Gastrocnemius medialis (tissue), 4 donors: ENCODE measurements around the gene PLD3. TPM values are rescaled to one million over a fixed set of nuclear protein-coding genes. Genes with fewer than 3 reads are reported as not detected.

Experiments used
- ATAC-seq, 2 donors: fragments of 150-250 bp; one replicate each; pipeline ENCODE4 v1.9.1; 2016
- DNase-seq, 2 donors: peaks; one replicate each; pipeline ENCODE4 v3.0.0-alpha.2; 2019
- H3K27ac ChIP-seq, 4 donors: fragments of 200-600 bp; sonication (generic); 1 replicate in 1 of 4; 2 replicates in 3 of 4; pipeline ENCODE4 v1.5.1; 2016 to 2018; ENCODE audit warnings: mild to moderate bottlenecking in 2 of 4, moderate library complexity in 1 of 4
- H3K27me3 ChIP-seq, 3 donors: fragments of 200-600 bp; sonication (generic) in 2 of 3; 1 replicate in 1 of 3; 2 replicates in 2 of 3; pipeline versions ENCODE4 v1.5.1 to v1.6.0; 2016 to 2019; ENCODE audit warnings: mild to moderate bottlenecking in 1 of 3, moderate library complexity in 1 of 3
- H3K36me3 ChIP-seq, 2 donors: fragments of 200-600 bp; sonication (generic) in 1 of 2; one replicate each; pipeline ENCODE4 v1.5.1; 2017 to 2018
- H3K4me1 ChIP-seq, 2 donors: fragments of 200-600 bp; sonication (generic) in 1 of 2; one replicate each; pipeline ENCODE4 v1.5.1; 2016 to 2017; ENCODE audit warnings: mild to moderate bottlenecking in 2 of 2
- H3K4me3 ChIP-seq, 4 donors: fragments of 200-600 bp; sonication (generic) in 3 of 4; 1 replicate in 1 of 4; 2 replicates in 3 of 4; pipeline ENCODE4 v1.5.1; 2016 to 2019; ENCODE audit warnings: mild to moderate bottlenecking in 2 of 4
- H3K9me3 ChIP-seq, 3 donors: fragments of 200-600 bp; sonication (generic) in 2 of 3; 1 replicate in 1 of 3; 2 replicates in 2 of 3; pipeline ENCODE4 v1.5.1; 2016 to 2019
- CTCF ChIP-seq, 5 experiments: fragments of 450-650 bp in 3 of 5; fragments of 200-600 bp in 2 of 5; sonication (generic) in 2 of 5; IDR thresholded peaks in 4 of 5; conservative IDR thresholded peaks in 1 of 5; 1 replicate in 4 of 5; 2 replicates in 1 of 5; pipeline ENCODE4 v1.5.1; 2016 to 2019; ENCODE audit warnings: antibody characterized with exemption in 5 of 5, mild to moderate bottlenecking in 3 of 5, moderate library complexity in 3 of 5
- POLR2A ChIP-seq, 2 donors: fragments of 450-650 bp; IDR thresholded peaks; one replicate each; pipeline ENCODE4 v1.6.1; 2017; ENCODE audit warnings: antibody characterized with exemption in 2 of 2, mild to moderate bottlenecking in 2 of 2, moderate library complexity in 2 of 2
- in situ Hi-C, 4 donors: fragments of 200-750 bp; cut with MboI; loops; one replicate each; pipeline versions ENCODE4 v1.15.0 to v1.8.0; 2017; ENCODE audit warnings: low sequenced_read_pairs in 4 of 4
- intact Hi-C: fragments of 100-400 bp; cut with DNase I; formaldehyde crosslinking; loops from one replicate; pipeline ENCODE4 v1.15.1; 2023; ENCODE audit warnings: low total_unique reads
- total RNA-seq, 4 donors: library from RNA; depleted of rRNA; stranded (reverse); fragments of >200 nt; gene quantifications; one replicate each; pipeline versions ENCODE4 v1.1.0 to v1.2.3, GENCODE V29; 2016

Gene PLD3
- total RNA-seq, 4 donors from 2014 or later = 136 to 198 (median 190) TPM

DNA sequence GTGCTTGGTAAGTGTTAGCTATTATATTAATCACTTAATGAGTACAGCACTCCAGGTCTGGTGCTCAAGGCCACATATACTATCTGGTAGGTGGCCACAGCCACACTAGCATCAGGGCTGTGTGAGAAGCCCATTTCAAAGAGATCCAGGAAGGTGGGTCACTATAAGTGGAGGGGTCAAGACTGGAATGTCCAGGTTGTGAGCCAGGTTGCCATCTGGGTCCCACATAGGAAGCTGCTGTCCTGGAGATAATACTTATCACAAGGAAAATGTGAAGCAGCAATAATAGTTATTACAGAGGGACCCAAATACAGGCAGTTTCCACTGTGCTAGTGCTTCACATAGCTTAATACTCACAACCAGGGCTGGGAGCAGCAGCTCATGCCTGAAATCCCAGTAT lies 13.4 kb upstream of the PLD3 start:
- H3K9me3 ChIP-seq = no peaks in the 10 kb centered on the region
- in situ Hi-C loops (no loop called here), intact Hi-C loops (no loop called here)
- no peak for TF ChIP-seq CTCF (IDR thresholded peaks at IDR 0.05 in 4 of 5, conservative IDR thresholded peaks at IDR 0.05 in 1 of 5)
- H3K36me3 ChIP-seq = peaks cover 4 to 78% of the 10 kb centered on the region in 2 donors
- no peak for DNase-seq
- no peak overlapping the region for H3K27ac ChIP-seq
- peaks cover 0 to 8% of the 10 kb centered on the region in 2 donors for H3K4me1 ChIP-seq
- ATAC-seq = no peak
- H3K4me3 ChIP-seq = no peak overlapping the region
- no peaks in the 10 kb centered on the region for H3K27me3 ChIP-seq

- no peak overlapping the region for H3K27ac ChIP-seq
- in situ Hi-C loops = no loop called here
Observed at GRCh38 chr19:40335855-40336600, 12.5 kb upstream of the PLD3 start.

DNA sequence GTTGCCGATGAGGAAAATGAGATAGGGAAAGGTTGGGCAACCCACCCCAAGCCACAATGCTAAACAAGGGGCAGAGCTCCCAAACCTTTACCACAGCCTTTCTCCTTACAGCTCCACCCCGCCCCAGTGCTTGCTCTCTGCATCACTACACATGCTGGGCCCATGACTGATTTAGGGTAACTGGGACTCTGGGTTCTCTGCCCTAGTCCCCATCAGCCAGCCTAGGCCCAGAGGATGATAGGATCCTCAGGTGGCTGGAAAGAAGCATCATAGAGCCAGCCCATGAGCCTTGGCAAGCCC lies 11.9 kb upstream of the PLD3 start:
- Histone ChIP-seq H3K27ac (no peak overlapping the region), H3K4me3 (no peak overlapping the region), H3K27me3 (no peaks in the 10 kb centered on the region), H3K9me3 (no peaks in the 10 kb centered on the region), H3K36me3 (peaks cover 0 to 65% of the 10 kb centered on the region in 2 donors), H3K4me1 (peaks cover 12 to 22% of the 10 kb centered on the region in 2 donors)
- in situ Hi-C loops (no loop called here), intact Hi-C loops (no loop called here)
- DNase-seq (no peak), ATAC-seq (no peak)
- TF ChIP-seq POLR2A (IDR thresholded peaks at IDR 0.05) = no peak
- TF ChIP-seq CTCF (IDR thresholded peaks at IDR 0.05 in 4 of 5, conservative IDR thresholded peaks at IDR 0.05 in 1 of 5) = no peak

More at GRCh38 chr19:40335855-40336600, 12.5 kb upstream of the PLD3 start:
- H3K27me3 ChIP-seq = no peaks in the 10 kb centered on the region
- peaks cover 4 to 70% of the 10 kb centered on the region in 2 donors for H3K36me3 ChIP-seq
- TF ChIP-seq CTCF (IDR thresholded peaks at IDR 0.05 in 4 of 5, conservative IDR thresholded peaks at IDR 0.05 in 1 of 5) = no peak
- TF ChIP-seq POLR2A (IDR thresholded peaks at IDR 0.05) = no peak
- H3K9me3 ChIP-seq = no peaks in the 10 kb centered on the region
- H3K4me3 ChIP-seq = no peak overlapping the region
- intact Hi-C loops = no loop called here
- DNase-seq (no peak), ATAC-seq (no peak)
- H3K4me1 ChIP-seq = peaks cover 7 to 17% of the 10 kb centered on the region in 2 donors

DNA sequence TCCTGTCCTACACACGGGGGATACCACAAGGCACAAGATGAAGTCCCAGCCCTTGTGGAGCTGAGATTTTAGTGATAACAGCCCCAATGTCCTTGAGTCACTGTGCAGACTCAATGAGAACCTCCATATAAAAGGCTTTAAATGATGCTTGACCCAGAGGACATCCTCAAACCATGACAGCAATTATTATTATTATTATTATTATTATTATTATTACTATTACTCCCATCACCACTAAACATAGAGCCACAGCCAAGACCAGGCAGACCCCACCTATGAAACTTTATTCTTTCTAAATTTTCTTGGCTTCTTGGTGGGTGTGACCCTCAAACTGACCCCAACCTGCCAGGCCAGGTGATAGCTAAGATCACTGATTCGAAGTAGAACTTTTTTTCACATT lies 11.4 kb upstream of the PLD3 start:
- Histone ChIP-seq H3K9me3 (no peaks in the 10 kb centered on the region), H3K36me3 (peaks cover 0 to 59% of the 10 kb centered on the region in 2 donors), H3K4me1 (peaks cover 16 to 24% of the 10 kb centered on the region in 2 donors), H3K27ac (no peak overlapping the region), H3K4me3 (no peak overlapping the region), H3K27me3 (no peaks in the 10 kb centered on the region)
- intact Hi-C loops = no loop called here
- in situ Hi-C loops = no loop called here
- no peak for TF ChIP-seq CTCF (IDR thresholded peaks at IDR 0.05 in 4 of 5, conservative IDR thresholded peaks at IDR 0.05 in 1 of 5)
- TF ChIP-seq POLR2A (IDR thresholded peaks at IDR 0.05) = no peak
- no peak for DNase-seq
- ATAC-seq = no peak

- H3K9me3 ChIP-seq = no peaks in the 10 kb centered on the region
- no peak overlapping the region for H3K4me3 ChIP-seq
- H3K27me3 ChIP-seq = no peaks in the 10 kb centered on the region
- ATAC-seq (no peak), DNase-seq (no peak)
- in situ Hi-C loops = no loop called here
- intact Hi-C loops = no loop called here
- peaks cover 0 to 55% of the 10 kb centered on the region in 2 donors for H3K36me3 ChIP-seq
- peaks cover 20 to 29% of the 10 kb centered on the region in 2 donors for H3K4me1 ChIP-seq
- no peak for TF ChIP-seq CTCF (IDR thresholded peaks at IDR 0.05 in 4 of 5, conservative IDR thresholded peaks at IDR 0.05 in 1 of 5)
- no peak for TF ChIP-seq POLR2A (IDR thresholded peaks at IDR 0.05)
- H3K27ac ChIP-seq = peak overlapping the region in 2 of 4 donors; percentile 8 to 28
Observed at GRCh38 chr19:40337594-40337993, 10.9 kb upstream of the PLD3 start.
